LNCAP (cell line): ENCODE measurements around the gene GEMIN2.

Source experiments
- CTCF ChIP-seq: fragments of 450-650 bp; IDR thresholded peaks from 2 replicates; pipeline ENCODE4 v1.5.1; 2017; ENCODE audit warnings: mild to moderate bottlenecking

GEMIN2 gene

DNA sequence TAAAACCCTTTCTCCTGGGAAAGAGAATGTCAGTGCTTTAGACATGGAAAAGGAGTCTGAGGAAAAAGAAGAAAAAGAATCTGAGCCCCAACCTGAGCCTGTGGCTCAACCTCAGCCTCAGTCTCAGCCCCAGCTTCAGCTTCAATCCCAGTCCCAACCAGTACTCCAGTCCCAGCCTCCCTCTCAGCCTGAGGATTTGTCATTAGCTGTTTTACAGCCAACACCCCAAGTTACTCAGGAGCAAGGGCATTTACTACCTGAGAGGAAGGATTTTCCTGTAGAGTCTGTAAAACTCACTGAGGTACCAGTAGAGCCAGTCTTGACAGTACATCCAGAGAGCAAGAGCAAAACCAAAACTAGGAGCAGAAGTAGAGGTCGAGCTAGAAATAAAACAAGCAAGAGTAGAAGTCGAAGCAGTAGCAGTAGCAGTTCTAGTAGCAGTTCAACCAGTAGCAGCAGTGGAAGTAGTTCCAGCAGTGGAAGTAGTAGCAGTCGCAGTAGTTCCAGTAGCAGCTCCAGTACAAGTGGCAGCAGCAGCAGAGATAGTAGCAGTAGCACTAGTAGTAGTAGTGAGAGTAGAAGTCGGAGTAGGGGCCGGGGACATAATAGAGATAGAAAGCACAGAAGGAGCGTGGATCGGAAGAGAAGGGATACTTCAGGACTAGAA, 67.0 kb downstream of the GEMIN2 start:
- TF ChIP-seq CTCF: no peak

- no peak for TF ChIP-seq CTCF
Measured at GRCh38 chr14:39181693-39182047, 67.5 kb downstream of the GEMIN2 start.

DNA sequence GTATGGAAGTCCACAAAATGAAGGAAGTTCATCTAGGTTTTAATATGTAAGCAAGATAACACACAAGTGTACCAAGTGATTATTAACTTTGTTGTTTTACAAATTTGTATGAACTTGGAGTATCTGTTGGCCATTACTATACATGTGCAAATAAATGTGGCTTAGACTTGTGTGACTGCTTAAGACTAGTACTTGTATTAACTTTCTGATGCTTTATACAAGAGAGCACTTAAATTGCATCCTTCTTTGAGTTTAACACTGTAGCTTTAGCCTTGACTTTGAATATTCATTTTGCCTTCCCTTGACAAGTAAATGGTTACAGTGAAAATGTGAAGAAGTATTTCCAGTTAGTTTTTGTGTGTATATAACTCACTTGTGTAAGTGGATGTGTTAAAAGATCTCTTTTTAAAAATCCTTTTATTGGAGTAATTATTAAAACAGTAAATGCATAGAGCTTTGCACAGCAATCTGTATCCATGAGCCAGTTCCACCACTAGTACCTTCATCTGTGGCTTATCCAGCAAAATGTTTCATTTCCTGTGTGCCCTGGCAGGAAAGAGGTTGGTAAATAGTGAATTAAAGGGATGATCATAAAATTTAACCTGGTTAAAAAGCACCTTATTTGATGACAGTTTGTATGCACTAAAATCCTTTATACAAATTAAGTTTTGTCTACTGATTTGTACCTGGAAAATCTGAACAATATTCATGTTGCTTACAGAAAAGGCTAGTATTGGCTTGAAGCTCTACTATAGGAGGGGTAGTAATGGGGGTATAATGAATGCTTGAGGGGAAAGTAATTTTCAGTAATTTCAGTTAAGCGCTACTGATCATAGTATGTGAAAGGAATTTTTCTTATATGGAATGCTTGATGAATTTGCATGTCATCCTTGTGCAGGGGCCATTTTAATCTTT, 68.9 kb downstream of the GEMIN2 start:
- no peak for TF ChIP-seq CTCF

- no peak for TF ChIP-seq CTCF
Measured at GRCh38 chr14:39184628-39185255, 70.6 kb downstream of the GEMIN2 start.

DNA sequence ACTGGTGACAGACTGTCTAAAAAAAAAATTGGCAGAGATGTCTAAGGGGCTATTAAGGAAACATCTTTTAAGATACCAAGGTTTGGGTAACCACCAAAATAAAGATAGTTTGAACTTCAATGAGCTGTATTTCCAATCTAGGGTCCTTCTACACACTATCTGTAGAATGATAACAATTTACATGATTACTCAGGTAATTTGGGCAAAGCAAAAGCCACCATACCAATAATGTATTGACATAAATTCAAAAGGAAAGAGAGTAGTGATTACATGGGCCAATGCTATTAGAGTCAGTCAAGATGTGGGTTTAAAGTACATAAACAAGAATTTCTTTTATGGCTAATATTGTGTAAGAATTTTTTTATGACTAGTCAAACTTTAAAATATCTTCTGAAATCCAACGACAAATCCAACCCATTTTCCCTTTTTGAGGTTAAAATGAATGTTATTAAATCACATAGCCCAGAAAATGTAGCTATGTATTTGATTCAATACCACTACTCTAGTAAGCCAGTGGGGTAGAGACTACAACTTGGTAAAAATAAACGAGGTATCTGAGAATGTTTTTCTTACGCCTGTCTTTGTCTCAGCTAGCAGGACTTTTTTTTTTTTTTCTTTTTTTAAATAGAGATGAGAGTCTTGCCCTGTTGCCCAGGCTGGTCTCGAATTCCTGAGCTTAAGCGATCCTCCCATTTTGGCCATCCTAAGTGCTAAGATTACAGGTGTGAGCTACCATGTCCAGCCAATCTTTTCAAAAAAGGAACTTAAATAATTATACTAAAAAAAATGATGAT, 71.3 kb downstream of the GEMIN2 start:
- no peak for TF ChIP-seq CTCF
